Body of pancreas (tissue), 4 donors: Measurements from ENCODE around the gene NR3C1.

Source experiments
- CTCF ChIP-seq, 7 experiments: fragments of 450-650 bp in 4 of 7; fragments of 200-600 bp in 3 of 7; sonication (generic) in 3 of 7; IDR thresholded peaks; one replicate each; pipeline ENCODE4 v1.5.1; 2016 to 2019; ENCODE audit warnings: antibody characterized with exemption in 7 of 7
- POLR2A ChIP-seq, 3 donors: fragments of 450-650 bp; IDR thresholded peaks; one replicate each; pipeline ENCODE4 v1.6.1; 2016; ENCODE audit warnings: antibody characterized with exemption in 3 of 3, mild to moderate bottlenecking in 2 of 3

GRCh38 chr5:143338658-143339366 is 64.7 kb downstream of the NR3C1 start:
- TF ChIP-seq CTCF (IDR thresholded peaks at IDR 0.05): no peak
- TF ChIP-seq POLR2A (IDR thresholded peaks at IDR 0.05): no peak
